Fibroblast of peridontal ligament (primary cell): ENCODE results near the gene HLF.

Source experiments
- DNase-seq: peaks from one replicate; pipeline ENCODE4 v3.0.0-alpha.2; 2010; ENCODE audit errors: extremely low read depth

HLF gene

DNA sequence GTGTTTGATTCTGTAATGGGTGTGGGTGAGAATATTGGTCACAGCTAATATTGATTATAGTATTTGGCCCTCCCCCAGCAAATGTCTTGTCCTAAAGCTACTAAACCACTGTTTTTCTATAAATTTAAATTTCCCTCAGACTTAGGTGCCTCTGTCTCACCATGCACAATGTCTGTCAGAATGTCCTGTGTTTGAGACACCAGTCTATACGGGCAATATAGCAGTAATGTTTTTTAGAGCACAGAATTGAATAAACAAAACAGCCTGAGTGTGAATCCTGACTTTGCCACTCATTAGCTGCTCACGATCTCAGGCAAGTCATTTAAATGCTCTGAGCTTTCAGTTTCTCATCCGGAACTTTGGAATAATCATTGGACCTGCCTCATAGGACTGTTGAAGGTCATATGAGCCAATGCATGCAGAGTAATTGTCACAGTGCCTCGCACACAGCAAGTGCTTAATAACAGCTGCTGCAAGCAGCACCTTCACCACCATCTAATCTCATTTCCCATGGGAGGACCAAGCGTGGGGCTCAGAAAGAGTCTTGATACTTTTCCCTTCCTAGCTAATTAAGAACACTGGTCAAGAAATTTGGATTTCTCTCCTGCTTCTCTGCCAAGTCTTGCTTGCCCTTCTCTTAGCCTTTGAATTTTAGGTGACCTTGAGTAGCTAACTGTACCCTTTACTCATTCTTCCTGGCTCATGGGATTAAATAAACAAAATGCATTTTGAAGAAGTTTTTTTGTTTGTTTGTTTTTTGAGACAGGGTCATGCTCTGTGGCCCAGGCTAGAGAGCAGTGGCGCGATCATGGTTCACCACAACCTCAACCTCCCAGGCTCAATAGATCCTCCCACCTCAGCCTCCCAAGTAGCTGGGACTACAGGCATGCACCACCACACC is 9.8 kb downstream of the HLF start:
- no peak for DNase-seq

DNA sequence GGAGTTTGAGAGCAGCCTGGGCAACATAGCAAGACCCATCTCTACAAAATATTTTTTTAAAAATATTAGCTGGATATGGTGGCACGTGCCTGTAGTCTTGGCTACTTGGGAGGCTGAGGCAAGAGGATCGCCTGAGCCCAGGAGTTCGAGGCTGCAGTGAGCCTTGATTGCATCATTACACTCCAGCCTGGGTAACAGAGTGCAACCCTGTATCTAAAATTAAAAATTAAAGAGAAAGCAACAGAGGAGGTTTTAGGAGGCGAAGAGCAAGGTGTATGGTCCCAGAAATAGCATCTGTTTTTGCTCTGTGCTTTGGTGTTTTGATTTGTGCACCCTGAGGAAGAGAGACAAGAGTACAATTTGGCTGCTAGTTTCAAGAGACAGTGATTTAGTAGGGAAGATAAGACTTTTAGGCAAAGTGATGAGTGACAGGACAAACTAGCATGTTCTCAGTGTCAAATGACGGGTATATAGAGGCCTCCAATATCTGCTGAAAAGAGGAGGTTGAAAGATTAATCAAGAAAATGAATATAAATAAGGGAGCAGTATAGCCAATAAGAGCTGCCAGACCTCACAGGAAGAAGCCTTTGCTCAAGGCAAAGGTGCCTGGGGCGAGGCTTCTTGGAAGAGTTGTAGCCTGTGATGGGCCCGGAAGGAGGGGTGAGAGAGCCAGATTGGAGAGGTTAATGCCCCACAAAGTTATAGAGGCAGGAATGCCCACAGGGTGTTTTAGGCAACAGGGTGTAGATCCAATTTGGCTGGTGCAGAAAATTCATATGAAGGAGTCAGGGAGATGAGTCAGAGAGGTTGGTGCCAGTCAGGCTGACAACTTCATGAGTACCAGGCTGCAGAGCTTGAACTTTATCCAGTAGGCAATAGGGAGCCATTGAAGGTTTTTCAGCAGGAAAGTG is 11.4 kb downstream of the HLF start:
- no peak for DNase-seq

- no peak for DNase-seq
Measured at GRCh38 chr17:55278173-55278961, 13.6 kb downstream of the HLF start.

- no peak for DNase-seq
Measured at GRCh38 chr17:55279203-55279602, 14.4 kb downstream of the HLF start.

GRCh38 chr17:55279788-55280187 is 15.0 kb downstream of the HLF start:
- no peak for DNase-seq

DNA sequence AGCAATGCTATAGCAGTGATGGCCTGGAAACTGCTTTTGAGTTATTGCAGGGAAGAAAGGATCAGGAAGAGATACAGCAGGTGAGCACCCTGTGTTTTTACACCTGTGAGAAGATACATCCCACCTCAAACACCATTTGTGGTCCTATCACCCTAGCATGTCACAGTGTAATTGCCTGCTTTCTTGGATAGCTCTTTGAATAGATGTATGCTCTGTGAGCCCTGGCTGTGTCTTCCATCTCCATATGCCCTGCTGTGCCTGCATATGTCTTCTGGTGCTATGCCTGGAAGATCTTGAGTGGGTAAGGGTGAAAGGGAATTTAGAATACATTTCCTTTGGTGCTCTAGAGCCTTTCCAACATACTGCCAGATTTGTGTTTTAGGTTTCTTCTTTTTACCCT is 15.5 kb downstream of the HLF start:
- no peak for DNase-seq

- DNase-seq, result no peak
Measured at GRCh38 chr17:55281649-55282378, 17.1 kb downstream of the HLF start.

GRCh38 chr17:55282379-55282702 is 17.6 kb downstream of the HLF start:
- DNase-seq, result no peak

- DNase-seq, result no peak
Measured at GRCh38 chr17:55282741-55283140, 18.0 kb downstream of the HLF start.

- DNase-seq, result no peak
Measured at GRCh38 chr17:55283256-55283965, 18.7 kb downstream of the HLF start.

DNA sequence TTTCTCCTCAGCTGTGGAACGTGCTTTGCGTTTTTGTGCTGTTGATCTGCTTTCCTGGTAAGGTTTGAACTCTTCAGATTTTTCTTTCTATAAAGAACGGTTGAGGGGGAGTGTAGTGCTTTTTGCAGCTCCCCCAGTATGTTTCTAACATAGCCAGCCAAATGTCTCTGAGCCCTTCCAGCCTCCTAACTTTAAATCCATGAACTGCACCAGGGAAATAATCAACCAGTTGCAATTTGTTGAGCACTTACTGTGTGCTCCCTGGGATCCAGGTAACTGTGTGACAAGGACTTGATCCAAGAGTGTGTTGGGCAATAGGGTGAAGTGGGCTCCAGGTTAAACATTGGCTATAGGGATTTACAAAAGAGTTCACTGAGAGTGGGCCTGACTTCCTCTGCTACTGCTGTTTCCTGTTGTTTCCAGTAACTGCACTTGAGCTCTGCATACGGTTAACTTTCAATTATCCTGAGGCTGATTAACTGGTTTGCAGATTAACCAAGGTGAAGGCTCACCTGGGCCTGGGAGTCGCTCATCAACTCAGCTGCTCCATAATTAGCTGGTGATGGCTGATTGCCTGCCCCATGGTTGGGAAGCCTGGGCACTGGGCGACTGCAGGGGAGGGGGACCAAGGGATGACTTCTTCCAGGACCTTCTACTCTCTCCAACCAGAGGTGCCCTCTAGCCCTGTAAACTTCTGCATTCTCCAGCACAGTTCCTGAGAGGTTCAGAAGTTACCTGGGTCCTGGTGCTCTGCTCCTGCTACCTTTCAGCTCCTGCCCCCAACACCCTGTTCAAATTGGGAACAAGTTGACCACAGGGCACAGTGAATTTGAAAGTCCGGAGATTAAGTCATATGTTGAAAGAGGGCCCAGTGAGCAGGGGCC is 19.5 kb downstream of the HLF start:
- no peak for DNase-seq

GRCh38 chr17:55284944-55285339 is 20.2 kb downstream of the HLF start:
- DNase-seq, result no peak

DNA sequence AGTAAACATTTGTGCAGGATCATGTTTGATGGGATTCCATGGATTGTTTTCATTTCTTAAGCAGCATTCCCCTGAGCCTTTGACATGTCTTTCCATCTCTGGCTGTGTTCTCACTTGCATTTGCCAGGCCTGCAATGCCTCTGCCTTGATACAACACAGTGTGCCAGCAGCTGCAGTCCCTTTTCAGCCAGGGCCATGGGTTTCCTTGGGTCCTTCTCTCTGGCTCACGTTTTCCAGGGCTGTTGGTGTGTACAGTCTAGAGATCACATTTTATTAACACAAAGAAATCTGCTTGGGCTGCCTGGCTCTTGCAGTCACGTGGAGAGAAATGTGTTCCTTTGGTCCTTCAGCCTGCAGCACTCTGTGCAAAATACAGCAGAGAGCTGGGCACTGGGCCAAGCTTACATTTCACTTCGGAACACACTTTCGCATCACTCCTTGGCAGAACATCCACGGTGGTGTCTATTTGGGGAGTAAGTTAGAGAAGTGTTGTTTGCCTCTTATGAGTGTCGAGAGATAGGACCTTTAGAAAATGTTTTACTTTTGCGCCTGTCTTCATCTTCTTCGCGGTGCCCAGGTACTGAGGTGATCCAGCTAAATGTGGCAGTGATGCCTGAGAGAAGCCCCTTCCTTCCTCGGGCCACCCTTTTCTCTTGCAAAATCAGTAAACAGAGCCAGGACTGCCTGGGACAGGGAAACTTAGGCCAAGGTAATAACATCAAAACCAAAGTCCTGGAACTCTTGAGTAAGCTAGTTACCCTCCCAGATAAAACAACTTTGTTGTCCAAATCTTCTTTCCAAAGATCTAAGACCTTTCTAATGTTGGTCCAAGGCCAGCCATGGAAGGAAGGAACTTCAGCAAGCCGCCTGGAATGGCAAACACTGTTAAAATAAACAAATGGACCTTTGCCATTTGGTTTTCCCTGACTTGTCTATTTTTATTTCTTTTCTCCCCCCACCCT is 20.9 kb downstream of the HLF start:
- DNase-seq, result peak; percentile 30

GRCh38 chr17:55286681-55287589 is 22.2 kb downstream of the HLF start:
- DNase-seq, result no peak

DNA sequence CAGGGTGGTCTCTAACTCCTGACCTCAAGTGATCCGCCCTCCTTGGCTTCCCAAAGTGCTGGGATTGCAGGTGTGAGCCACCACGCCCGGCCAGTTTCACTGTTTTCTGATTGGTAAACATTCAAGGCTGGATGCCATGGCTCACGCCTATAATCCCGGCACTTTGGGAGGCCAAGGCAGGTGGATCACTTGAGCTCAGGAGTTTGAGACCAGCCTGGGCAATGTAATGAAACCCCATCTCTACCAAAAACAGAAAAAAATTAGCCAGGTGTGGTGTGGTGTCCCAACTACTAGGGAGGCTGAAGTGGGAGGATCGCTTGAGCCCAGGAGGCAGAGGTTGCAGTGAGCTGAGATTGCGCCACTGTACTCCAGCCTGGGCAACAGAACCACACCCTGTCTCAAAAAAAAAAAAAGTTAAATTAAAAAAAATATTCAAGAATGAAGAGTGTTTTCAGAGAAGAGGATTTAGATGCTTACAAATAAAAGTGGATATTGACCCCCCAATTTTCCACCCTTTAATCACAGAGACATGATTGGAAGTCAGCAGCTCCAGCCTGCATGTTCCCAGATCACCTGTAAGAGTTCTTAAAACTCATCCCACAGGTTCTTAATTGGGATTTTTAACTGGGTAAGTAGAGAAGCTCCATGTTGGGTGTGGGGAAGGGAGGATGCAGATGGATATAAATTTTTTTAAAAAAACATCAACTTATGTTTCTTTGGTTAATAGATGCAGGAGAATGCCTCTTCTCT is 23.8 kb downstream of the HLF start:
- no peak for DNase-seq

- DNase-seq, result no peak
Measured at GRCh38 chr17:55289106-55289446, 24.3 kb downstream of the HLF start.

DNA sequence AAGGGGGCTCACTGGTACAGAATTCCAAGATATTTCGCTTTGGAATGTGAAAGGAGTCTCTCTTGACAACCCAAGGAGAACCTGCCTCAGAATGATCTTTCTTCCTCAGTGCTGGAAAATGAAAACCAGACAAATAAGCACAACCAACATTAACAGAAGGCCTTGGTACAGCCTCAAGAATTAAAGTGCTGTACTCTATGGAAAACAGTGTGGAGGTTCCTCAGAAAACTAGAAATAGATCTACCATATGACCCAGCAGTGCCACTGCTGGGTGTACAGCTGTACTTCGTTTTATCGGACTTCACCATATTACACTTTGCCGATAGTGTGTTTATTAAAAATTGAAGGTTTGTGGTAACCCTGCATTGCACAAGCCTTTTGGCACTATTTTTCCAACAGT is 25.2 kb downstream of the HLF start:
- DNase-seq, result no peak
